ENCODE data around the gene TSEN2.

DNA sequence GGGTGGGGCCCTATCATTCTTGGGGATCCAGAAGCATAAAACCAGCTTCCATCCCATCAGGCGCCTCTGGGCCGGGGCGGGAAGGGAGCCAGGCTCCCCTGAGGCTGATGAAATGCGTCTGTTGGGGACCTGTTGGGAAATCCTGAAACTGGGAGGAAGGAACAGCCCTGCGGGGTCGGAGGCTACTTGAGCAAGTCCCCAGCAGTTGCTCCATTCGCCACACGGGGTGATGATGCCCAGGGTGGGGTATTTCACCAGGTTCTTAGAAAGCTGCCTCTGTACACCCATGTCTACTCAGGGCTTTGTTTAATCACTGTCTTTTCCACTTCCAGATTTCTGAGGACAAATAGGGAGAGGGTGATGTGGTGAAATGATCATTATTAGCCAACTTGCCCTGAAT lies 25.4 kb upstream of the TSEN2 start:
- no peak for TF ChIP-seq CBX3 (IDR thresholded peaks at IDR 0.05; ENCODE audit: low read depth)
- TF ChIP-seq RAD21 (IDR thresholded peaks at IDR 0.05; ENCODE audit: low read depth): no peak
- TF ChIP-seq POLR2AphosphoS5 (IDR thresholded peaks at IDR 0.05; ENCODE audit: low read depth, low read length): no peak
- no peak for TF ChIP-seq SRF (IDR thresholded peaks at IDR 0.05; ENCODE audit: low read depth)
- peak in 2 of 3 experiments; percentile 35 to 36; a peak in 4 of 6 replicates for TF ChIP-seq CTCF (IDR thresholded peaks at IDR 0.05 in 2 of 3, conservative IDR thresholded peaks at IDR 0.05 in 1 of 3; ENCODE audit: borderline replicate concordance in 1 of 3, insufficient read depth in 1 of 3, low read depth in 2 of 3, low read length in 2 of 3)
- TF ChIP-seq SIN3A (IDR thresholded peaks at IDR 0.05; ENCODE audit: low read depth): no peak
- no peak for TF ChIP-seq YY1 (IDR thresholded peaks at IDR 0.05; ENCODE audit: extremely low read depth, insufficient replicate concordance, low read depth, low read length)
- no peak for TF ChIP-seq ATF3 (IDR thresholded peaks at IDR 0.05)
- no peak for TF ChIP-seq EZH2phosphoT487 (IDR thresholded peaks at IDR 0.05; ENCODE audit: borderline replicate concordance)
- TF ChIP-seq POLR2A (IDR thresholded peaks at IDR 0.05; ENCODE audit: borderline replicate concordance, extremely low read depth, insufficient read depth, insufficient read length): no peak
- no peak for TF ChIP-seq EZH2 (IDR thresholded peaks at IDR 0.05)
- no peak for TF ChIP-seq MAX (IDR thresholded peaks at IDR 0.05)
- TF ChIP-seq ZFX (IDR thresholded peaks at IDR 0.05): no peak
- TF ChIP-seq TCF7L2 (IDR thresholded peaks at IDR 0.05; ENCODE audit: borderline replicate concordance, extremely low read depth, insufficient read depth, insufficient read length): no peak

Data from HCT116 (cell line).